GM12892 (cell line): ENCODE results near the gene FLT1.

Source experiments
- POLR2A ChIP-seq: IDR thresholded peaks from 2 replicates; pipeline ENCODE4 v1.6.1; 2011; ENCODE audit warnings: low read depth, low read length, control low read depth
- POLR2AphosphoS5 ChIP-seq: IDR thresholded peaks from 2 replicates; pipeline ENCODE4 v1.6.1; 2011; ENCODE audit warnings: low read depth, low read length, control low read depth

GRCh38 chr13:28534210-28534609, 39.3 kb upstream of the FLT1 start:
- no peak for TF ChIP-seq POLR2A
- TF ChIP-seq POLR2AphosphoS5: no peak
